Naive thymus-derived CD4-positive, alpha-beta T cell (primary cell): ENCODE measurements around the gene TMEM59. TPM values are rescaled to one million over a fixed set of nuclear protein-coding genes. Genes with fewer than 3 reads are reported as not detected.

Experiments used
- ATAC-seq: fragments of 150-1000 bp; cut with Tn5 transposase; 2 replicates; pipeline ENCODE4 v1.10.0; 2021; ENCODE audit warnings: mild to moderate bottlenecking, moderate library complexity
- CTCF ChIA-PET: fragments of 350-600 bp; sonication (Branson Sonifier 250); formaldehyde crosslinking; loops from one replicate; lab custom pipeline; 2021; ENCODE audit warnings: antibody characterized with exemption; lab: Charles Lee
- POLR2A ChIA-PET: fragments of 350-600 bp; sonication (Branson Sonifier 250); formaldehyde crosslinking; loops from one replicate; lab custom pipeline; 2021; ENCODE audit warnings: antibody characterized with exemption, inconsistent platforms; lab: Charles Lee
- DNase-seq, 9 donors: peaks; one replicate each; pipeline versions ENCODE4 v3.0.0 to v3.0.0-alpha.2; 2020 to 2022; ENCODE audit warnings: mixed read lengths in 1 of 9
- H3K27ac ChIP-seq: one replicate; pipeline ENCODE4 v1.7.0; 2013; ENCODE audit warnings: mild to moderate bottlenecking, low read depth, low read length, moderate library complexity
- H3K27me3 ChIP-seq, 2 donors: one replicate each; pipeline ENCODE4 v1.7.0; 2013; ENCODE audit warnings: low read length in 2 of 2, mild to moderate bottlenecking in 2 of 2, moderate library complexity in 2 of 2; ENCODE audit not compliant: control insufficient read depth in 2 of 2, insufficient read depth in 2 of 2
- H3K36me3 ChIP-seq, 3 experiments: 1 replicate in 2 of 3; 2 replicates in 1 of 3; pipeline ENCODE4 v1.7.0; 2013; ENCODE audit warnings: low read length in 3 of 3, mild to moderate bottlenecking in 3 of 3, moderate library complexity in 1 of 3; ENCODE audit not compliant: insufficient read depth in 3 of 3, control insufficient read depth in 2 of 3
- H3K4me1 ChIP-seq, 2 donors: one replicate each; pipeline ENCODE4 v1.7.0; 2013; ENCODE audit warnings: low read length in 2 of 2, mild to moderate bottlenecking in 2 of 2, moderate library complexity in 1 of 2; ENCODE audit not compliant: control insufficient read depth in 2 of 2, insufficient read depth in 2 of 2
- H3K4me3 ChIP-seq: 2 replicates; pipeline ENCODE4 v1.7.0; 2013; ENCODE audit warnings: mild to moderate bottlenecking, low read length
- H3K9me3 ChIP-seq, 3 experiments: 1 replicate in 2 of 3; 2 replicates in 1 of 3; pipeline ENCODE4 v1.7.0; 2013; ENCODE audit warnings: low read length in 3 of 3; ENCODE audit not compliant: control insufficient read depth in 2 of 3
- H3K27ac Mint-ChIP-seq, 9 donors: one replicate each; pipeline ENCODE4 v1.8.0; 2020 to 2022; ENCODE audit warnings: mixed read lengths in 9 of 9, mild to moderate bottlenecking in 8 of 9, moderate library complexity in 5 of 9, inconsistent platforms in 2 of 9
- H3K27me3 Mint-ChIP-seq, 5 donors: one replicate each; pipeline ENCODE4 v1.8.0; 2021 to 2022; ENCODE audit warnings: mixed read lengths in 5 of 5, mild to moderate bottlenecking in 1 of 5
- H3K36me3 Mint-ChIP-seq, 5 donors: one replicate each; pipeline ENCODE4 v1.8.0; 2020 to 2022; ENCODE audit warnings: mixed read lengths in 5 of 5, mild to moderate bottlenecking in 3 of 5, inconsistent platforms in 1 of 5
- H3K4me1 Mint-ChIP-seq, 7 donors: one replicate each; pipeline ENCODE4 v1.8.0; 2020 to 2022; ENCODE audit warnings: mixed read lengths in 7 of 7, mild to moderate bottlenecking in 3 of 7, inconsistent platforms in 1 of 7
- H3K4me3 Mint-ChIP-seq, 10 donors: one replicate each; pipeline ENCODE4 v1.8.0; 2020 to 2022; ENCODE audit warnings: mild to moderate bottlenecking in 10 of 10, mixed read lengths in 10 of 10, moderate library complexity in 6 of 10, inconsistent platforms in 2 of 10
- H3K9me3 Mint-ChIP-seq, 11 donors: one replicate each; pipeline ENCODE4 v1.8.0; 2020 to 2022; ENCODE audit warnings: mixed read lengths in 11 of 11, mild to moderate bottlenecking in 4 of 11, inconsistent platforms in 1 of 11, moderate library complexity in 1 of 11
- intact Hi-C, 2 donors: fragments of 100-400 bp; cut with micrococcal nuclease; formaldehyde crosslinking; loops; one replicate each; pipeline ENCODE4 v1.15.1; 2023
- polyA plus RNA-seq, 2 donors: library from polyadenylated mRNA; unstranded; fragments of 300-500 nt; fragmentation: Illumina TruSeq; gene quantifications; one replicate each; pipeline ENCODE4 v1.2.3, GENCODE V29; 2021
- total RNA-seq, 6 experiments: library from RNA in 5 of 6; stranded (reverse) in 5 of 6; gene quantifications; 1 replicate in 5 of 6; 2 replicates in 1 of 6; pipeline ENCODE4 v1.2.3 and lab custom pipeline; 2021 to 2026

TMEM59 gene
- total and polyA plus RNA-seq, 7 experiments from 2014 or later: 127 to 545 (median 185) TPM

- no peak for ATAC-seq
- ChIA-PET POLR2A (no interaction called here), CTCF (no interaction called here)
- Histone ChIP-seq H3K27ac (no peak overlapping the region), H3K36me3 (peaks cover 0 to 7% (median 0%) of the 10 kb centered on the region in 3 experiments), H3K4me3 (no peak overlapping the region), H3K27me3 (no peaks in the 10 kb centered on the region), H3K4me1 (no peaks in the 10 kb centered on the region), H3K9me3 (no peaks in the 10 kb centered on the region)
- Mint-ChIP-seq H3K9me3 (peaks cover 0 to 2% (median 0%) of the 10 kb centered on the region in 11 donors), H3K27me3 (no peaks in the 10 kb centered on the region), H3K27ac (no peak overlapping the region), H3K36me3 (peaks cover 0 to 20% (median 9%) of the 10 kb centered on the region in 5 donors), H3K4me1 (peaks cover 2 to 10% (median 4%) of the 10 kb centered on the region in 7 donors), H3K4me3 (no peak overlapping the region)
- intact Hi-C loops: no loop called here
- DNase-seq: no peak
Observed at GRCh38 chr1:54084794-54085193, 31.8 kb upstream of the TMEM59 start.

GRCh38 chr1:54081306-54082270, 28.6 kb upstream of the TMEM59 start:
- intact Hi-C loops: loop anchor here (1.0 kb wide), 1 partner anchor 220 kb away; no protein-coding TSS in a partner anchor

GRCh38 chr1:54080598-54081049, 27.6 kb upstream of the TMEM59 start:
- CTCF ChIA-PET: interaction anchor here (0.6 to 1.2 kb wide), 3 partner anchors 48 to 813 kb away, joined by 3 to 4 read pairs (median 4); no protein-coding TSS in a partner anchor
- H3K9me3 ChIP-seq: no peaks in the 10 kb centered on the region
- H3K27ac ChIP-seq: no peak overlapping the region
- intact Hi-C loops: loop anchor here (1.0 kb wide), 1 partner anchor 219 kb away; no protein-coding TSS in a partner anchor
- no peaks in the 10 kb centered on the region for H3K36me3 ChIP-seq
- no peaks in the 10 kb centered on the region for H3K4me1 ChIP-seq
- POLR2A ChIA-PET: interaction anchor here (1.0 kb wide), 1 partner anchor 8 kb away, joined by 4 read pairs; no protein-coding TSS in a partner anchor
- Mint-ChIP-seq H3K9me3 (peaks cover 0 to 2% (median 0%) of the 10 kb centered on the region in 11 donors), H3K27me3 (no peaks in the 10 kb centered on the region), H3K4me1 (peaks cover 3 to 10% (median 8%) of the 10 kb centered on the region in 7 donors), H3K27ac (no peak overlapping the region), H3K4me3 (no peak overlapping the region), H3K36me3 (peaks cover 0 to 26% (median 7%) of the 10 kb centered on the region in 5 donors)
- DNase-seq (no peak), ATAC-seq (no peak)
- no peaks in the 10 kb centered on the region for H3K27me3 ChIP-seq
- H3K4me3 ChIP-seq: no peak overlapping the region

More at GRCh38 chr1:54081306-54082270, 28.6 kb upstream of the TMEM59 start:
- DNase-seq (peak; percentile 20 to 50 (median 40)), ATAC-seq (peak; percentile 89)
- no peaks in the 10 kb centered on the region for H3K27me3 ChIP-seq
- no peak overlapping the region for H3K4me3 Mint-ChIP-seq
- H3K36me3 ChIP-seq: no peaks in the 10 kb centered on the region
- H3K27me3 Mint-ChIP-seq: no peaks in the 10 kb centered on the region
- H3K9me3 ChIP-seq: no peaks in the 10 kb centered on the region
- peaks cover 3 to 10% (median 5%) of the 10 kb centered on the region in 7 donors for H3K4me1 Mint-ChIP-seq
- H3K36me3 Mint-ChIP-seq: peaks cover 0 to 29% (median 5%) of the 10 kb centered on the region in 5 donors
- POLR2A ChIA-PET: interaction anchor here (1.0 kb wide), 1 partner anchor 9 kb away, joined by 4 read pairs; no protein-coding TSS in a partner anchor
- H3K9me3 Mint-ChIP-seq: peaks cover 0 to 2% (median 0%) of the 10 kb centered on the region in 11 donors
- H3K27ac ChIP-seq: no peak overlapping the region
- peak overlapping the region in 1 of 9 donors; percentile 53 for H3K27ac Mint-ChIP-seq
- H3K4me3 ChIP-seq: no peak overlapping the region
- CTCF ChIA-PET: interaction anchor here (1.0 to 1.5 kb wide), 4 partner anchors 12 to 225 kb away, joined by 3 to 5 read pairs (median 3); no protein-coding TSS in a partner anchor
- H3K4me1 ChIP-seq: no peaks in the 10 kb centered on the region

GRCh38 chr1:54077359-54077758, 24.4 kb upstream of the TMEM59 start:
- ATAC-seq (no peak), DNase-seq (no peak)
- ChIA-PET POLR2A (no interaction called here), CTCF (no interaction called here)
- H3K4me1 ChIP-seq: no peaks in the 10 kb centered on the region
- intact Hi-C loops: no loop called here
- no peaks in the 10 kb centered on the region for H3K27me3 ChIP-seq
- Mint-ChIP-seq H3K4me3 (no peak overlapping the region), H3K4me1 (peaks cover 3 to 8% (median 5%) of the 10 kb centered on the region in 7 donors), H3K9me3 (peaks cover 0 to under 1% (median 0%) of the 10 kb centered on the region in 11 donors), H3K27ac (peak overlapping the region in 1 of 9 donors; percentile 2), H3K27me3 (no peaks in the 10 kb centered on the region), H3K36me3 (peaks cover 0 to 21% (median 7%) of the 10 kb centered on the region in 5 donors)
- H3K27ac ChIP-seq: no peak overlapping the region
- no peak overlapping the region for H3K4me3 ChIP-seq
- H3K9me3 ChIP-seq: no peaks in the 10 kb centered on the region
- peaks cover 0 to 6% (median 0%) of the 10 kb centered on the region in 3 experiments for H3K36me3 ChIP-seq

GRCh38 chr1:54070171-54070837, 17.3 kb upstream of the TMEM59 start:
- Mint-ChIP-seq H3K36me3 (peaks cover 0 to 11% (median 8%) of the 10 kb centered on the region in 5 donors), H3K27ac (peak overlapping the region in 1 of 9 donors; percentile 16), H3K4me3 (no peak overlapping the region), H3K27me3 (no peaks in the 10 kb centered on the region), H3K9me3 (no peaks in the 10 kb centered on the region), H3K4me1 (peaks cover 0 to 6% (median 0%) of the 10 kb centered on the region in 7 donors)
- Histone ChIP-seq H3K9me3 (no peaks in the 10 kb centered on the region), H3K4me3 (no peak overlapping the region), H3K36me3 (peaks cover 0 to 6% (median 0%) of the 10 kb centered on the region in 3 experiments), H3K27ac (no peak overlapping the region), H3K27me3 (no peaks in the 10 kb centered on the region), H3K4me1 (no peaks in the 10 kb centered on the region)
- intact Hi-C loops: loop anchor here (1.0 to 5.0 kb wide), 10 partner anchors 17 to 740 kb away; partner anchors contain the start of genes TCEANC2 (in 2 of the 2), TMEM59 (in 2 of the 2), TTC22 (in 2 of the 2) and SSBP3 (in 1 of the 2)
- ATAC-seq (peak; percentile 100), DNase-seq (peak in 7 of 9 donors; percentile 11 to 66 (median 54))
- POLR2A ChIA-PET: no interaction called here
- CTCF ChIA-PET: interaction anchor here (0.8 to 2.3 kb wide), 4 partner anchors 9 to 419 kb away, joined by 3 to 10 read pairs (median 5); no protein-coding TSS in a partner anchor
